Measurements from ENCODE around the gene SRPK3.

DNA sequence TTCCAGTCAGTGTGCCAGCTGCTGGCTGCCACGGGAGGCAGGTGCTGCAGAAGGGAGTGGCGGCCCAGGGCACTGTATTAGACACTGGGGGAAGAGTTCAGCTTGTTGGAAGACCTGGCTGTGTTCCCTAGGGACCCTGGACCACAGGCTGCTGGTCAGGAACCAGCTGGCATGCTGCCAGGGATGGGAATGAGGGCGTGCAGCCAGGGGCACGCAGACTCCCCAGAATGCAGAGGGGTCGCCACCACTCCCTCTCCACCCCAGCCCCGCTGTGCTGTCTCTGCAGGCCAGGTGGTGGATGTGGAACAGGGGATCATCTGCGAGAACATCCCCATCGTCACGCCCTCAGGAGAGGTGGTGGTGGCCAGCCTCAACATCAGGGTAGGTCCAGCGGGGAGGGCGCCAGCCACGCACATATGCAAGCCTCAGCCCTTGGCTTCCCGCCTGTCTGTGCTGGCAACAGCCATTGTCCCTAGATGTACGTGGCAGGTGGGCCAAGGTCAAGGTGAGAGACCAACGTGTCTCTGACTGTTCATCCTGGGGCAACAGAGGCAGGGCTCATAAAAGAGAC is 43.9 kb upstream of the SRPK3 start:
- TF ChIP-seq, protein P1, sequence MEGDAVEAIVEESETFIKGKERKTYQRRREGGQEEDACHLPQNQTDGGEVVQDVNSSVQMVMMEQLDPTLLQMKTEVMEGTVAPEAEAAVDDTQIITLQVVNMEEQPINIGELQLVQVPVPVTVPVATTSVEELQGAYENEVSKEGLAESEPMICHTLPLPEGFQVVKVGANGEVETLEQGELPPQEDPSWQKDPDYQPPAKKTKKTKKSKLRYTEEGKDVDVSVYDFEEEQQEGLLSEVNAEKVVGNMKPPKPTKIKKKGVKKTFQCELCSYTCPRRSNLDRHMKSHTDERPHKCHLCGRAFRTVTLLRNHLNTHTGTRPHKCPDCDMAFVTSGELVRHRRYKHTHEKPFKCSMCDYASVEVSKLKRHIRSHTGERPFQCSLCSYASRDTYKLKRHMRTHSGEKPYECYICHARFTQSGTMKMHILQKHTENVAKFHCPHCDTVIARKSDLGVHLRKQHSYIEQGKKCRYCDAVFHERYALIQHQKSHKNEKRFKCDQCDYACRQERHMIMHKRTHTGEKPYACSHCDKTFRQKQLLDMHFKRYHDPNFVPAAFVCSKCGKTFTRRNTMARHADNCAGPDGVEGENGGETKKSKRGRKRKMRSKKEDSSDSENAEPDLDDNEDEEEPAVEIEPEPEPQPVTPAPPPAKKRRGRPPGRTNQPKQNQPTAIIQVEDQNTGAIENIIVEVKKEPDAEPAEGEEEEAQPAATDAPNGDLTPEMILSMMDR (IDR thresholded peaks at IDR 0.05) = no peak
- no peak for TF ChIP-seq POLR2A (IDR thresholded peaks at IDR 0.05)

Measured in upper lobe of left lung (tissue), 4 donors.